GM12874 (cell line): ENCODE results near the gene SBF2.

Experiments
- TF ChIP-seq, protein P1 (sequence below): IDR thresholded peaks from 2 replicates; pipeline ENCODE4 v1.5.1; 2011; ENCODE audit warnings: low read depth, mild to moderate bottlenecking, control low read depth, low read length, moderate library complexity; ENCODE audit not compliant: insufficient read depth

The SBF2 gene

DNA sequence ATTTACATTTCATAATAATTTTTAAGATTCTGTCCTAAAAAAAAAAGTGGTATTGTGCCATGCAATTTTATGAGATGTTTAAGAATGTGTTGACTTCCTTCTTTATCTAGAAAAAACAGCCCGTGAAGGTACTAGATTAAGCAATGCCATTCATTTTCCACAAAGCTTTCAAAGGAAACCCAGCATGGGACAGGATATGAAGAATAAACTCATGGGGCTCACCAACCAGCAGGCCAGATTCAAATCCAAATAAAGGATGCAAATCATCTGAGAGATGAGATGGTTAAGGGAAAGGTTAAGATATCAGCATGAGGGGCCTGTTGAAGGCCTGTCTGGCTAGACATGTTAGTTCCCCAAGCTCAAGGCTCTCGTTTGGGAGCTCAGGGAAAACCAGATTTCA, 431.0 kb downstream of the SBF2 start:
- TF ChIP-seq, protein P1, sequence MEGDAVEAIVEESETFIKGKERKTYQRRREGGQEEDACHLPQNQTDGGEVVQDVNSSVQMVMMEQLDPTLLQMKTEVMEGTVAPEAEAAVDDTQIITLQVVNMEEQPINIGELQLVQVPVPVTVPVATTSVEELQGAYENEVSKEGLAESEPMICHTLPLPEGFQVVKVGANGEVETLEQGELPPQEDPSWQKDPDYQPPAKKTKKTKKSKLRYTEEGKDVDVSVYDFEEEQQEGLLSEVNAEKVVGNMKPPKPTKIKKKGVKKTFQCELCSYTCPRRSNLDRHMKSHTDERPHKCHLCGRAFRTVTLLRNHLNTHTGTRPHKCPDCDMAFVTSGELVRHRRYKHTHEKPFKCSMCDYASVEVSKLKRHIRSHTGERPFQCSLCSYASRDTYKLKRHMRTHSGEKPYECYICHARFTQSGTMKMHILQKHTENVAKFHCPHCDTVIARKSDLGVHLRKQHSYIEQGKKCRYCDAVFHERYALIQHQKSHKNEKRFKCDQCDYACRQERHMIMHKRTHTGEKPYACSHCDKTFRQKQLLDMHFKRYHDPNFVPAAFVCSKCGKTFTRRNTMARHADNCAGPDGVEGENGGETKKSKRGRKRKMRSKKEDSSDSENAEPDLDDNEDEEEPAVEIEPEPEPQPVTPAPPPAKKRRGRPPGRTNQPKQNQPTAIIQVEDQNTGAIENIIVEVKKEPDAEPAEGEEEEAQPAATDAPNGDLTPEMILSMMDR, result no peak

DNA sequence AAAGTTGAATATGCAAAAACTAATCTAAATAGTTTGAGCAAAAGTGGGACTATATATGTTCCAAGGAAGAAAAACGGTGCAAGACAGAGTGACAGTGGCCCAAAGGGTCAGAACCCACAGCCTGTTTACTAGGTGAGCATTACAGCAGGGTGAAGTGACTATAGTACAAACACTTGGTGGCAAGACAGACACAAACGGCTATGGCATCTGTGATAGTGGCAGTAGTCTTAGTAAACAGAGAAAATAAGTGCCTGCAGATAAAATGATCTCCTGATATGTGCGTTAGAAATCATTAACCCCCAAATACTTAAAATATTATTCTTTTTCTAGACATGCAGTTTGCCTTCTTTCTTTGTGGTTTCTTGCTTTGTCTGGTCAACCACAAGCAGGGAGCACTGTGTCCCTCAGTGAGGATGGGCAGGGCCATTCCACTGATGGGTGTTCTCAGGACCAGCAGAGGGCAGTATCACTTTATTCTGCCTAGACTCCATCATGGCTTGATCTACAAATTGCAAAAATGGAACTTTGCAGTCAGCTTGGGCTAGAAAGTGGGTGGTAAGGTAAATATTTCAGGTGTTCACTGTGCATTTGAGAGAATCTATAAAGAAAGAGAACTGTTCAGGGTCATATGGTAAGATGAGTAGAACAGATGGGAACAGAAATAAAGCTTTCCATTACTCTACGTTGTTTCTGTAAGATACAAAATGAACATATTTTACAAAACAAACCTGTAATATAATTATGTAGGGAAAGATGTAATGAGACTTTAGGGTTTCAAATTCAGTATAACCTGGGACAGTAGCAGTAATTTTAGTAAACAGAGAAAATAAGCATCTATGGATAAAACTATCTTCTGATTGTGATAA, 431.9 kb downstream of the SBF2 start:
- TF ChIP-seq, protein P1, result peak; percentile 77

DNA sequence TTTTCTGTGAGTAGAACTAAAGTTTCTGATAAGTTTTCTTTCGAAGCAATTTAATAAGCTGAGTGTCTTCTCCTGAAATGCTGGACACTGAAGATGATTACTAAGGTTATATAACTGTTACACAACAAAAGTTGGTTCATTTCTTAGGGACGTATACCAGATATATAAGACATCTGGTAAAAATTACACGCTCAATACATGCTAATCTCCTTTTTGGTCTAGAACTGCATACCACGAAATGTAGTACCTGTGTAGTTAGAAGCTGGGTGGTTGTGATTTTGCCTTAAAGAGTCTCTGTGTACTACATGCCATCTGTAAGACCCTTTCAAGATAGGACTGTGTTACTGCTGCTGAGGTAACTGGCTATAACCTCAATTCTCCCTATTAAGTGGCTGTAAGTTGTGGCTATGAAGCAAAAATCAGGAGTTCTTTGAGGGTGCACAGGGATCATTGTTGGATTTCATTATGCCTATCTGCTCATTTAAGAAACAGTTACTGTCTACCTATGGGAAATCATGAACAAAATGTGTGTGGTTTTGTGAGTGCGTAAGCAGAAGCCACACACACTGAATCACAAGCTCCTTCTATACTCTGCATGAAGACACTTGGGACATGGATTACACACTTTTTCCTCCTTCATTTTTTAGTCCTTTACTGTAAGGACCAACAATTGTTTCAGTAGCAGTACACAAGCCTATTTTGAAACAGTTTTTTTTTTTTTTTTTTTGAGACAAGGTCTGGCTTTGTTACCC, 434.3 kb downstream of the SBF2 start:
- TF ChIP-seq, protein P1, result no peak

DNA sequence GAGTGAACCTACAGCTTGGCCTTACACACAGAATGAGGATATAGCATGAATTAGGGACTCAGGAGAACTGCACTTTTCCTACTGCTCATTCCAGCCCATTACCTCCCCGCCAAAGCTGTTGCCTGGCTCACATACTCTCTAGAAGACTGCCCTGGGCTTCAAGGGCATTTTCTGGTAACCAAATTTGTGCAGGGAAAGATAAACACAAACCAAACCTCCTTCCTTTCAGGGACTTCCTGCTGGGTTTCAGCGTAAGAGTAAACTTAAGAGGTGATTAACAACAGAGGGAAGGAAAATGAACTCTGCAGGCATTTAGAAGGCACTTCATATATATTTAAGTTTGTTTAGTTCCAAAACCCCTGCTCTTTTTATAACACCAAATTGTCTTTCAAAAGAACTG, 435.2 kb downstream of the SBF2 start:
- TF ChIP-seq, protein P1, result no peak

DNA sequence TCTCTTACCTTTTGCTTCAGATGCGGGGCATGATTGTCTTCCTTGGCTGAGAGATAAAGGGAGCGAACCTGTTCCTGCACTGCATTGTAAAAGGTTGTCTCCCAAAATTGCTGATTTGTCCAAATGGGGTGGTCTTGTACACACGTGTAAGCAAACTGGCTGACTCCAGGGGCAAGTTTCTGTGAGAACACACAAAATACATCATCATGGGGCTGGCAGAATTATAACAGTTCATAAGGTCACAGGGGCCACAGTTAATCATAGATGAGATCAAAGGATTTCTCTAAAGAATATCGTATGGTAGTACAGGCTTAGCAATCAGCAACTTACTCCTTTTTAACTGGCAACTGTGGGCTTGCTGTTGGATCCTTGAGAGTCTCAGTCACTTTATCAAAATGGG, 435.8 kb downstream of the SBF2 start:
- TF ChIP-seq, protein P1, result no peak

DNA sequence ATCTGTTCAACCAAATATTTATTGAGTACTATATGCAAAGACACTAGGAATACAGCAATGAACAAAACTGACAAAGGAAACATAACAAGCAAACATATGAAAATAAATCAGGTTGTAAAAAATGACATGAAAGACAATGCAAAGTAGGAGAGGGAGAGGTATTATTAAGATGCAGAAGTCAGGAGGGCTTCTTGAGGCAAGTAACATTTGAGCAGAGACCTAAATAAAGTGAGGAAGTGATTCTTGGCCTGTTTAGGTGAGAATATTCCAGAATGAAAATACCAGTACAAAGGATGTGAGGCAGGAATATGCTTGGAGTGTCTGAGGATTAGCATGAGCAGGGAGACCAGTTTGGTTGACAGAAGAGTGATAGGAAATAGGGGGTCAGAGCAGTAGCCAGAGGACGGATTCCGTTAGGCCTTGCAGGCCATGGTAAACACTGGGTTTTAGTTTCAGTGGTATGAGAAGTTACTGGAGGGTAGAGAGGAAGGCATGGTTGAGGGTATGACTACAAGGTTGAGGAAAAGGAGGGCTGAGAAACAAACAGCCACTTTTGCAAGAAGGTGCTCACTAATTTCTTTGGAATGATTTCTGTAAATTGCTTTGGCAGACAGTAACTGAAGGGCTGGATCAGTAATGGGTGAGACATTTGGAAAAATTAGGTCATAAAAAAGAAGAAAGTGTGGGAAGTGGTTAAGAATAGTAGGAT, 438.3 kb downstream of the SBF2 start:
- TF ChIP-seq, protein P1, result no peak
